ENCODE data around the gene TP63.

Gene TP63

DNA sequence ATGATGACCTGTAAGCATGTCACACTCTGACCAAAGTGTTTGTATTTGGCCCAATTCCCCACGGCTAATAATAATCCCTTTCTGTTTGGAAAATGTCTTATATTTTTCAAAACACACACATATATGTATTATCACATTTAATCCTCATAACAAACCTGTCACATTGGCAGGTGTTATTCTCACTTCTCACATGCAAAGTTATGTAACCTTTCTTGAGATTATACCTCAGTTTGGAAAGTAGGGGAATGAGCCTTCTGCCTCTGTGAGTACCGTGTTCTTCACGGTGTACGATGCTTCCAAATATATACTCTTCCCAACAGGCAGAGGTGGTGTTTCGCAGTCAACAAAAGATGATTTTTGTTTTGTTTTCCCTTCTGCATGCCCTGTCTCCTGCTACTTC lies 205.6 kb downstream of the TP63 start:
- H3K27ac ChIP-seq (ENCODE audit: insufficient read depth in 1 of 2, low read depth in 1 of 2, low read length in 2 of 2, poor library complexity in 1 of 2, severe bottlenecking in 2 of 2), result no peak overlapping the region
- no peaks in the 10 kb centered on the region for H3K9me3 ChIP-seq (ENCODE audit: control extremely low read depth in 1 of 5, control insufficient read depth in 4 of 5, insufficient read depth in 2 of 5, low read depth in 1 of 5, low read length in 4 of 5)
- POLR2A ChIA-PET, result no interaction called here
- 80% methylated on average over 5 of the region's 5 CpGs for WGBS (ENCODE audit: insufficient coverage)
- CTCF ChIA-PET, result no interaction called here
- H3K4me1 ChIP-seq (ENCODE audit: control extremely low read depth in 1 of 4, control insufficient read depth in 4 of 4, insufficient read depth in 4 of 4, low read length in 3 of 4), result no peaks in the 10 kb centered on the region
- no peak overlapping the region for H3K4me3 ChIP-seq (ENCODE audit: control insufficient read depth in 1 of 7, extremely low read depth in 1 of 7, insufficient read depth in 4 of 7, low read depth in 2 of 7, low read length in 6 of 7)
- H3K36me3 ChIP-seq (ENCODE audit: control insufficient read depth in 4 of 4, insufficient read depth in 4 of 4, low read length in 3 of 4), result no peaks in the 10 kb centered on the region
- DNase-seq, result no peak
- peaks cover 0 to 2% (median 0%) of the 10 kb centered on the region in 5 experiments for H3K27me3 ChIP-seq (replicated peaks in 2 of 5; ENCODE audit: control insufficient read depth in 4 of 5, insufficient read depth in 5 of 5, low read length in 4 of 5)

GRCh38 chr3:189838291-189838690 lies 207.1 kb downstream of the TP63 start:
- no peaks in the 10 kb centered on the region for H3K4me1 ChIP-seq (ENCODE audit: control extremely low read depth in 1 of 4, control insufficient read depth in 4 of 4, insufficient read depth in 4 of 4, low read length in 3 of 4)
- no peak overlapping the region for H3K27ac ChIP-seq (ENCODE audit: insufficient read depth in 1 of 2, low read depth in 1 of 2, low read length in 2 of 2, poor library complexity in 1 of 2, severe bottlenecking in 2 of 2)
- no peaks in the 10 kb centered on the region for H3K36me3 ChIP-seq (ENCODE audit: control insufficient read depth in 4 of 4, insufficient read depth in 4 of 4, low read length in 3 of 4)
- peaks cover 0 to 4% (median 0%) of the 10 kb centered on the region in 5 experiments for H3K9me3 ChIP-seq (ENCODE audit: control extremely low read depth in 1 of 5, control insufficient read depth in 4 of 5, insufficient read depth in 2 of 5, low read depth in 1 of 5, low read length in 4 of 5)
- DNase-seq, result peak in 2 of 3 donors; percentile 1 to 3
- peaks cover 0 to 2% (median 0%) of the 10 kb centered on the region in 5 experiments for H3K27me3 ChIP-seq (replicated peaks in 2 of 5; ENCODE audit: control insufficient read depth in 4 of 5, insufficient read depth in 5 of 5, low read length in 4 of 5)
- CTCF ChIA-PET, result interaction anchor here (1.8 kb wide), 1 partner anchor 12 kb away, joined by 4 read pairs; no protein-coding TSS in a partner anchor
- WGBS (ENCODE audit: insufficient coverage), result 62% methylated on average over 3 of the region's 6 CpGs
- POLR2A ChIA-PET, result no interaction called here
- H3K4me3 ChIP-seq (ENCODE audit: control insufficient read depth in 1 of 7, extremely low read depth in 1 of 7, insufficient read depth in 4 of 7, low read depth in 2 of 7, low read length in 6 of 7), result no peak overlapping the region

GRCh38 chr3:189839576-189839975 lies 208.4 kb downstream of the TP63 start:
- ChIA-PET CTCF (no interaction called here), POLR2A (no interaction called here)
- no peaks in the 10 kb centered on the region for H3K4me1 ChIP-seq (ENCODE audit: control extremely low read depth in 1 of 4, control insufficient read depth in 4 of 4, insufficient read depth in 4 of 4, low read length in 3 of 4)
- no peak for DNase-seq
- peaks cover 0 to 4% (median 0%) of the 10 kb centered on the region in 5 experiments for H3K9me3 ChIP-seq (ENCODE audit: control extremely low read depth in 1 of 5, control insufficient read depth in 4 of 5, insufficient read depth in 2 of 5, low read depth in 1 of 5, low read length in 4 of 5)
- no peaks in the 10 kb centered on the region for H3K36me3 ChIP-seq (ENCODE audit: control insufficient read depth in 4 of 4, insufficient read depth in 4 of 4, low read length in 3 of 4)
- H3K27ac ChIP-seq (ENCODE audit: insufficient read depth in 1 of 2, low read depth in 1 of 2, low read length in 2 of 2, poor library complexity in 1 of 2, severe bottlenecking in 2 of 2), result no peak overlapping the region
- WGBS (ENCODE audit: insufficient coverage), result 83% methylated on average over 2 of the region's 2 CpGs
- no peak overlapping the region for H3K4me3 ChIP-seq (ENCODE audit: control insufficient read depth in 1 of 7, extremely low read depth in 1 of 7, insufficient read depth in 4 of 7, low read depth in 2 of 7, low read length in 6 of 7)
- peaks cover 0 to under 1% (median 0%) of the 10 kb centered on the region in 5 experiments for H3K27me3 ChIP-seq (replicated peaks in 2 of 5; ENCODE audit: control insufficient read depth in 4 of 5, insufficient read depth in 5 of 5, low read length in 4 of 5)

DNA sequence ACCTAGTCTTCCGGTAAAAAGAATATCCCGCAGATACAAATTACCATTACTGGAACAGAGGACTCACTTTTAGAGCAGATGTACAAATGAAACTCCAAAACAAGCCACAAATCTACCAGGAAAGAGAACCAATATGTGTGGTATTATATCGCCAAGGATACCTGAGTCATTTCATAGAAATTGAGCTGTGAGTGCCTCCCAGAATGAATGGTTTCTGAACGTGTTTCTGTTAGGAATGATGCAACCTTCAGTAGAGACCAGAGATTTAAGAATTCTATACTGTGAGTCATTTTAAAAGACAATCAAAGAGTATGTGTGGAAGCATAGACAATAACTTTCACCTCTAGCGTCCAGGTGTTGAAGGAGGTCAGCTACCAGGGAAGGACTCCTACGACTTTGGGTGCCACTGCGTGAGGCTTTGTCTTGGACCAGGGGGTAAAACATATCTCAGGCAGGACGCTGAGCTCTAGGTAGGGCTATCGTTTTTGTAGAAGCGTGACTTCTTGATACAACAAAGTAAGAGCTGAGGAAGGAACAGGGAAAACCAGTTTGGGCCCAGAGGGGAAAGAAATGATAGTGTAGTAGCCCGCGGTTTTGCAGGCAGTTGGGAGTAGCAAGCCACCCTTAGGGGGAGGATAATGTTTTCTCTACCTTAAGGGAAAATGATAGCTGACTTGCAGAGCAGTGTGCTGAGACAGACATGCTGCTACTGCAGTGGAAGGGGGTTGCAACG lies 210.4 kb downstream of the TP63 start:
- ChIA-PET CTCF (interaction anchor here (1.5 kb wide), 1 partner anchor 10 kb away, joined by 3 read pairs; no protein-coding TSS in a partner anchor), POLR2A (no interaction called here)
- peaks cover 0 to 4% (median 0%) of the 10 kb centered on the region in 5 experiments for H3K9me3 ChIP-seq (ENCODE audit: control extremely low read depth in 1 of 5, control insufficient read depth in 4 of 5, insufficient read depth in 2 of 5, low read depth in 1 of 5, low read length in 4 of 5)
- H3K4me1 ChIP-seq (ENCODE audit: control extremely low read depth in 1 of 4, control insufficient read depth in 4 of 4, insufficient read depth in 4 of 4, low read length in 3 of 4), result no peaks in the 10 kb centered on the region
- no peaks in the 10 kb centered on the region for H3K36me3 ChIP-seq (ENCODE audit: control insufficient read depth in 4 of 4, insufficient read depth in 4 of 4, low read length in 3 of 4)
- no peaks in the 10 kb centered on the region for H3K27me3 ChIP-seq (replicated peaks in 2 of 5; ENCODE audit: control insufficient read depth in 4 of 5, insufficient read depth in 5 of 5, low read length in 4 of 5)
- DNase-seq, result no peak
- no peak overlapping the region for H3K27ac ChIP-seq (ENCODE audit: insufficient read depth in 1 of 2, low read depth in 1 of 2, low read length in 2 of 2, poor library complexity in 1 of 2, severe bottlenecking in 2 of 2)
- WGBS (ENCODE audit: insufficient coverage), result 85% methylated on average over 10 of the region's 13 CpGs
- H3K4me3 ChIP-seq (ENCODE audit: control insufficient read depth in 1 of 7, extremely low read depth in 1 of 7, insufficient read depth in 4 of 7, low read depth in 2 of 7, low read length in 6 of 7), result no peak overlapping the region

GRCh38 chr3:189842681-189843602 lies 211.8 kb downstream of the TP63 start:
- Histone ChIP-seq H3K9me3 (ENCODE audit: control extremely low read depth in 1 of 5, control insufficient read depth in 4 of 5, insufficient read depth in 2 of 5, low read depth in 1 of 5, low read length in 4 of 5) (peaks cover 0 to 4% (median 0%) of the 10 kb centered on the region in 5 experiments), H3K4me3 (ENCODE audit: control insufficient read depth in 1 of 7, extremely low read depth in 1 of 7, insufficient read depth in 4 of 7, low read depth in 2 of 7, low read length in 6 of 7) (no peak overlapping the region), H3K36me3 (ENCODE audit: control insufficient read depth in 4 of 4, insufficient read depth in 4 of 4, low read length in 3 of 4) (no peaks in the 10 kb centered on the region), H3K27ac (ENCODE audit: insufficient read depth in 1 of 2, low read depth in 1 of 2, low read length in 2 of 2, poor library complexity in 1 of 2, severe bottlenecking in 2 of 2) (no peak overlapping the region), H3K4me1 (ENCODE audit: control extremely low read depth in 1 of 4, control insufficient read depth in 4 of 4, insufficient read depth in 4 of 4, low read length in 3 of 4) (no peaks in the 10 kb centered on the region), H3K27me3 (replicated peaks in 2 of 5; ENCODE audit: control insufficient read depth in 4 of 5, insufficient read depth in 5 of 5, low read length in 4 of 5) (no peaks in the 10 kb centered on the region)
- ChIA-PET CTCF (no interaction called here), POLR2A (no interaction called here)
- 89% methylated on average over 17 of the region's 19 CpGs for WGBS (ENCODE audit: insufficient coverage)
- no peak for DNase-seq

- POLR2A ChIA-PET, result no interaction called here
- Histone ChIP-seq H3K4me3 (ENCODE audit: control insufficient read depth in 1 of 7, extremely low read depth in 1 of 7, insufficient read depth in 4 of 7, low read depth in 2 of 7, low read length in 6 of 7) (no peak overlapping the region), H3K4me1 (ENCODE audit: control extremely low read depth in 1 of 4, control insufficient read depth in 4 of 4, insufficient read depth in 4 of 4, low read length in 3 of 4) (no peaks in the 10 kb centered on the region), H3K9me3 (ENCODE audit: control extremely low read depth in 1 of 5, control insufficient read depth in 4 of 5, insufficient read depth in 2 of 5, low read depth in 1 of 5, low read length in 4 of 5) (peaks cover 0 to 4% (median 0%) of the 10 kb centered on the region in 5 experiments), H3K27ac (ENCODE audit: insufficient read depth in 1 of 2, low read depth in 1 of 2, low read length in 2 of 2, poor library complexity in 1 of 2, severe bottlenecking in 2 of 2) (no peak overlapping the region), H3K27me3 (replicated peaks in 2 of 5; ENCODE audit: control insufficient read depth in 4 of 5, insufficient read depth in 5 of 5, low read length in 4 of 5) (peaks cover 0 to 2% (median 0%) of the 10 kb centered on the region in 5 experiments), H3K36me3 (ENCODE audit: control insufficient read depth in 4 of 4, insufficient read depth in 4 of 4, low read length in 3 of 4) (no peaks in the 10 kb centered on the region)
- no CpG with 5 or more reads among the region's 3 CpGs for WGBS (ENCODE audit: insufficient coverage)
- no peak for DNase-seq
- CTCF ChIA-PET, result no interaction called here
These were observed 213.9 kb downstream of the TP63 start for GRCh38 chr3:189845069-189845468.
